KMS-11 (cell line): ENCODE results near the gene MIA3.

Experiments used
- H2AFZ ChIP-seq: fragments of 200-600 bp; sonication (generic); 2 replicates; pipeline ENCODE4 v1.6.1; 2016; ENCODE audit warnings: antibody characterized with exemption, mixed run types, low read depth
- H3K27ac ChIP-seq: fragments of 200-600 bp; sonication (generic); 2 replicates; pipeline ENCODE4 v1.6.1; 2016; ENCODE audit warnings: mild to moderate bottlenecking, mixed run types
- H3K27me3 ChIP-seq: fragments of 200-600 bp; sonication (generic); 2 replicates; pipeline ENCODE4 v1.6.1; 2017; ENCODE audit warnings: mild to moderate bottlenecking, low read depth, mixed run types, moderate library complexity; ENCODE audit not compliant: insufficient read depth
- H3K36me3 ChIP-seq: fragments of 200-600 bp; sonication (generic); 2 replicates; pipeline ENCODE4 v1.6.1; 2017; ENCODE audit warnings: mild to moderate bottlenecking, mixed run types; ENCODE audit not compliant: insufficient read depth
- H3K4me1 ChIP-seq: fragments of 200-600 bp; sonication (generic); 2 replicates; pipeline ENCODE4 v1.6.1; 2016; ENCODE audit warnings: mild to moderate bottlenecking, low read depth, mixed run types; ENCODE audit not compliant: poor library complexity, severe bottlenecking
- H3K4me2 ChIP-seq: fragments of 200-600 bp; sonication (generic); 2 replicates; pipeline ENCODE4 v1.7.0; 2016; ENCODE audit warnings: mild to moderate bottlenecking, mixed run types
- H3K4me3 ChIP-seq: fragments of 200-600 bp; sonication (generic); IDR thresholded peaks from 2 replicates; pipeline ENCODE4 v1.6.1; 2017; ENCODE audit warnings: low read depth, low read length, mixed read lengths; ENCODE audit not compliant: insufficient read depth
- H3K79me2 ChIP-seq: fragments of 200-600 bp; sonication (generic); 2 replicates; pipeline ENCODE4 v1.6.1; 2016; ENCODE audit warnings: low read depth, mixed run types; ENCODE audit not compliant: insufficient read depth
- H3K9ac ChIP-seq: fragments of 200-600 bp; sonication (generic); 2 replicates; pipeline ENCODE4 v1.6.1; 2016; ENCODE audit warnings: mild to moderate bottlenecking, mixed run types
- H4K20me1 ChIP-seq: fragments of 200-600 bp; sonication (generic); 2 replicates; pipeline ENCODE4 v1.6.1; 2016; ENCODE audit warnings: mild to moderate bottlenecking, mixed run types; ENCODE audit not compliant: insufficient read depth
- TF ChIP-seq, protein P1 (sequence below): fragments of 200-600 bp; sonication (generic); conservative IDR thresholded peaks from 2 replicates; pipeline ENCODE4 v1.6.1; 2017; ENCODE audit warnings: low read depth, mild to moderate bottlenecking, antibody characterized with exemption, low read length, moderate library complexity, mixed read lengths

The MIA3 gene

DNA sequence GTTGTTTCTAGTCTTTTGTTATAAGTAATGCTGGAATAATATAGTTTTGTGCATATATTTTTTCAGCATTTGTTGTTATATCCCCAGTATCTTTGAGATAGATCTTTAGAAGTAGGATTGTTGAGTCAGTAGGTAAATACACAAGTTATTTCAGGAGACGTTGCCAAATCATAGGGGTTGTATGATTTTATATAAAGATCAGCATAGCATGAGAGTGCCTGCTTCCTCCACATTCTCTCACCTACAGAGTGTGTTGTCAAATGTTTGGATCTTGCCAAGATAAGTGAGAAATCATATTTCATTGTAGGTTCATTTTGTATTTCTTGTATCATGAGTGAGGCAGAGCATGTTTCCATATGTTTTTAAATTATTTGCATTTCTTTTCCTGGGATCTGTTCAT lies 24.6 kb downstream of the MIA3 start:
- Histone ChIP-seq H3K9ac (no peak overlapping the region), H3K36me3 (no peaks in the 10 kb centered on the region), H3K4me3 (no peak overlapping the region), H3K79me2 (no peaks in the 10 kb centered on the region), H3K4me1 (peaks cover 18% of the 10 kb centered on the region), H4K20me1 (no peaks in the 10 kb centered on the region), H3K27me3 (no peaks in the 10 kb centered on the region), H3K4me2 (no peak overlapping the region), H2AFZ (no peak overlapping the region), H3K27ac (no peak overlapping the region)
- TF ChIP-seq, protein P1, sequence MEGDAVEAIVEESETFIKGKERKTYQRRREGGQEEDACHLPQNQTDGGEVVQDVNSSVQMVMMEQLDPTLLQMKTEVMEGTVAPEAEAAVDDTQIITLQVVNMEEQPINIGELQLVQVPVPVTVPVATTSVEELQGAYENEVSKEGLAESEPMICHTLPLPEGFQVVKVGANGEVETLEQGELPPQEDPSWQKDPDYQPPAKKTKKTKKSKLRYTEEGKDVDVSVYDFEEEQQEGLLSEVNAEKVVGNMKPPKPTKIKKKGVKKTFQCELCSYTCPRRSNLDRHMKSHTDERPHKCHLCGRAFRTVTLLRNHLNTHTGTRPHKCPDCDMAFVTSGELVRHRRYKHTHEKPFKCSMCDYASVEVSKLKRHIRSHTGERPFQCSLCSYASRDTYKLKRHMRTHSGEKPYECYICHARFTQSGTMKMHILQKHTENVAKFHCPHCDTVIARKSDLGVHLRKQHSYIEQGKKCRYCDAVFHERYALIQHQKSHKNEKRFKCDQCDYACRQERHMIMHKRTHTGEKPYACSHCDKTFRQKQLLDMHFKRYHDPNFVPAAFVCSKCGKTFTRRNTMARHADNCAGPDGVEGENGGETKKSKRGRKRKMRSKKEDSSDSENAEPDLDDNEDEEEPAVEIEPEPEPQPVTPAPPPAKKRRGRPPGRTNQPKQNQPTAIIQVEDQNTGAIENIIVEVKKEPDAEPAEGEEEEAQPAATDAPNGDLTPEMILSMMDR: no peak

DNA sequence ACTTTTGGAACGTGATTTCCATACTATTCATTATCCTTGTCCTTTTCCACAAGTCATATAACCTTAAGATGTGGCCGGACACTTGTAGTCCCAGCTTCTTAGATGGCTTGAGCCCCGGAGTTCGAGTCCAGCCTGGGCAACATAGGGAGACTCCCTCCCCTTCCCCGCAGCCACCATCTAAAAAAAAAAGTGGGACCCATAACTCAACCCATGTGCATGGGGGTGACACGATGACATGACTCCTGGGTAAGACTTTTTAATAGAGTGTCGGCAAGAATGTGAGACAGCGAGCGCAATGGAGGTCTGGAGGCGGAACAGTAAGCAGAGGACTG lies 25.7 kb downstream of the MIA3 start:
- H3K79me2 ChIP-seq: no peaks in the 10 kb centered on the region
- H3K36me3 ChIP-seq: no peaks in the 10 kb centered on the region
- peak overlapping the region; percentile 39; the same call in 1 of the 2 replicates for H3K4me2 ChIP-seq
- TF ChIP-seq, protein P1: no peak
- H3K27ac ChIP-seq: peak overlapping the region; percentile 83
- peaks cover 18% of the 10 kb centered on the region for H3K4me1 ChIP-seq
- no peaks in the 10 kb centered on the region for H3K27me3 ChIP-seq
- H2AFZ ChIP-seq: peak overlapping the region; percentile 85
- H4K20me1 ChIP-seq: no peaks in the 10 kb centered on the region
- H3K9ac ChIP-seq: peak overlapping the region; percentile 84
- H3K4me3 ChIP-seq: peak overlapping the region; percentile 16

DNA sequence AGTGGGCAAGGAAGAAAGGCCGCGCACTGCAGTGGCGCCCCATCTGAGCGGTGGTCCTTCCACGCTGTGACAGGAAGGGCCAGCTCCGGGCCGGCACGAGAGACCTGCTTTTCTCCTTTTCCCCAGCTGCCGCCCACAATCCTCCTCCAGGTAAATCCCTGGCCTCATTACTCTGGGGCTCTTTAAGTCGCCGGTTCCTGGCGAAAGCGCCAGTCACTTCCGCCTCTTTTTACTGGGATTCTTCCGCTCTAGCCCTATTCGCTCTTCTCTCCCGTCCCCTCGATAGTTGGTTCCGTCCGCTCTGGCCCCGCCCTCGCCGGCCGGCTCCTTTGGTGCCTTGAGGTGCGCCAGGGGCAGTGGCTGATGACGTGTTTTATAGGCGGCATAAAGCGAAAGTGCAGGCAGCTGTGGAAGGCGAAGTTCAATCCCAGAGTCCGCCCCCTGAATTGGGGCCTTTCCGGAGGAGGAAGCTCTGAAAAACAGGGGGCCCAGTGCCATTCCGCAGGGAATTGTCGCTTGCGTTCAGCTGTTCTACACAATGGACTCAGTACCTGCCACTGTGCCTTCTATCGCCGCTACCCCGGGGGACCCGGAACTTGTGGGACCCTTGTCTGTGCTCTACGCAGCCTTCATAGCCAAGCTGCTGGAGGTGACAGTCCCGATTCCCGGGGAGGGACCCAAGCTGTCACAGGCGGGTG lies 26.2 kb downstream of the MIA3 start:
- H3K4me3 ChIP-seq: peak overlapping the region; percentile 96
- no peaks in the 10 kb centered on the region for H4K20me1 ChIP-seq
- H3K4me2 ChIP-seq: peak overlapping the region; percentile 81
- TF ChIP-seq, protein P1: no peak
- H3K79me2 ChIP-seq: no peaks in the 10 kb centered on the region
- H3K27ac ChIP-seq: peak overlapping the region; percentile 83
- peak overlapping the region; percentile 85 for H2AFZ ChIP-seq
- H3K36me3 ChIP-seq: no peaks in the 10 kb centered on the region
- peak overlapping the region; percentile 84 for H3K9ac ChIP-seq
- peaks cover 18% of the 10 kb centered on the region for H3K4me1 ChIP-seq
- H3K27me3 ChIP-seq: no peaks in the 10 kb centered on the region

DNA sequence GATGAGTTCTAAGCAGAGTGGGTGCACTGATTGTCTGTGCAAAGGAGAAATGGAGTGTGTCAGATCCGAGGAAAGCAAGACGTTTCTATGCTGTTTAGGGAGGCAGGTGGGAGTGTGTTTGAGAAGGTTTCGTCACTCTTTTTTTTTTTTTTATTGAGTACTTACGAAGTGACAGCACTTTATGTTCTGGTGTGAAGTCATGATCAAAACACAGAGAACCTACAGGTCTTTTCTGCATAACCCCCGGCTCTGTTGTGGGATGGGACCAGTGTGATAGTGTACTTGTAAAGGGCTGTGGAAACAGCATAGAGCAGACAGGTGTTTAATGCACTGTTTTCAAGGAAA lies 26.7 kb downstream of the MIA3 start:
- peak overlapping the region; percentile 84 for H3K9ac ChIP-seq
- no peaks in the 10 kb centered on the region for H3K27me3 ChIP-seq
- H3K79me2 ChIP-seq: no peaks in the 10 kb centered on the region
- H4K20me1 ChIP-seq: no peaks in the 10 kb centered on the region
- H3K4me3 ChIP-seq: peak overlapping the region; percentile 96
- peak overlapping the region; percentile 85 for H2AFZ ChIP-seq
- H3K36me3 ChIP-seq: no peaks in the 10 kb centered on the region
- peak overlapping the region; percentile 81 for H3K4me2 ChIP-seq
- H3K4me1 ChIP-seq: peaks cover 18% of the 10 kb centered on the region
- TF ChIP-seq, protein P1: no peak
- peak overlapping the region; percentile 83 for H3K27ac ChIP-seq
